IMR-90 (cell line): ENCODE data around the gene C1QTNF5. TPM values are rescaled to one million over a fixed set of nuclear protein-coding genes. Genes with fewer than 3 reads are reported as not detected.

Experiments used
- ATAC-seq: fragments of 200-7000 bp; cut with Tn5 transposase; 2 replicates; pipeline ENCODE4 v1.9.1; 2020; ENCODE audit warnings: low read depth, mild to moderate bottlenecking, moderate library complexity
- BruUV-seq: library from RNA; stranded (reverse); fragments of 400-500 nt; replicated peaks from 2 replicates; lab custom pipeline; 2021; lab: Mats Ljungman, UMichigan
- CTCF ChIA-PET: fragments of 300-600 bp; formaldehyde crosslinking; extraction: SDS; loops from one replicate; lab custom pipeline; 2021; ENCODE audit warnings: antibody characterized with exemption; lab: Yijun Ruan, JAX
- POLR2A ChIA-PET: fragments of 300-600 bp; sonication (Branson Sonifier 250); formaldehyde crosslinking; loops from one replicate; lab custom pipeline; 2022; ENCODE audit warnings: antibody characterized with exemption; ENCODE audit not compliant: unreplicated experiment; lab: Charles Lee
- DNase-seq: peaks from one replicate; pipeline ENCODE4 v3.0.0; 2013
- H2AFZ ChIP-seq: replicated peaks from 2 replicates; pipeline ENCODE3; 2013; ENCODE audit warnings: low read length, mild to moderate bottlenecking; ENCODE audit not compliant: poor library complexity
- H2AK5ac ChIP-seq: 2 replicates; pipeline ENCODE4 v1.6.1; 2013; ENCODE audit warnings: low read depth, low read length, inconsistent platforms
- H2AK9ac ChIP-seq: replicated peaks from 2 replicates; pipeline ENCODE3; 2013; ENCODE audit warnings: mild to moderate bottlenecking, low read depth, low read length, moderate library complexity; ENCODE audit not compliant: poor library complexity
- H2BK120ac ChIP-seq: 2 replicates; pipeline ENCODE4 v1.6.1; 2013; ENCODE audit warnings: low read depth, low read length, inconsistent platforms
- H2BK15ac ChIP-seq: 3 replicates; pipeline ENCODE4 v1.6.1; 2013; ENCODE audit warnings: low read depth, low read length, inconsistent platforms
- H2BK20ac ChIP-seq: 2 replicates; pipeline ENCODE4 v1.6.1; 2013; ENCODE audit warnings: low read depth, mild to moderate bottlenecking, inconsistent platforms, low read length, moderate library complexity
- H2BK5ac ChIP-seq: 2 replicates; pipeline ENCODE4 v1.6.1; 2013; ENCODE audit warnings: mild to moderate bottlenecking, low read depth, low read length, inconsistent platforms; ENCODE audit not compliant: poor library complexity, severe bottlenecking
- H3K14ac ChIP-seq: replicated peaks from 2 replicates; pipeline ENCODE4 v1.6.1; 2013; ENCODE audit warnings: low read depth, low read length, inconsistent platforms
- H3K18ac ChIP-seq: 2 replicates; pipeline ENCODE4 v1.6.1; 2013; ENCODE audit warnings: low read depth, low read length, control low read depth
- H3K23ac ChIP-seq: 2 replicates; pipeline ENCODE4 v1.6.1; 2013; ENCODE audit warnings: low read depth, low read length, inconsistent platforms
- H3K27ac ChIP-seq: 2 replicates; pipeline ENCODE4 v1.5.1; 2013; ENCODE audit warnings: mild to moderate bottlenecking, control low read depth, low read length; ENCODE audit not compliant: insufficient read depth
- H3K27me3 ChIP-seq: 2 replicates; pipeline ENCODE4 v1.6.1; 2013; ENCODE audit warnings: low read length; ENCODE audit not compliant: control insufficient read depth, insufficient read depth
- H3K36me3 ChIP-seq: 2 replicates; pipeline ENCODE4 v1.6.1; 2013; ENCODE audit warnings: low read length, mixed read lengths; ENCODE audit not compliant: control insufficient read depth, insufficient read depth
- H3K4ac ChIP-seq: 2 replicates; pipeline ENCODE4 v1.6.1; 2013; ENCODE audit warnings: low read depth, low read length, inconsistent platforms
- H3K4me1 ChIP-seq: 2 replicates; pipeline ENCODE4 v1.6.1; 2013; ENCODE audit warnings: low read length, mixed read lengths; ENCODE audit not compliant: control insufficient read depth, insufficient read depth
- H3K4me2 ChIP-seq: 2 replicates; pipeline ENCODE4 v1.6.1; 2013; ENCODE audit warnings: low read depth, mild to moderate bottlenecking, control low read depth, low read length, moderate library complexity
- H3K4me3 ChIP-seq: 2 replicates; pipeline ENCODE4 v1.5.1; 2013; ENCODE audit warnings: low read depth, mild to moderate bottlenecking, control low read depth, low read length, moderate library complexity; ENCODE audit not compliant: insufficient read depth
- H3K56ac ChIP-seq: 2 replicates; pipeline ENCODE4 v1.6.1; 2013; ENCODE audit warnings: low read length, inconsistent platforms; ENCODE audit not compliant: insufficient read depth; ENCODE audit errors: extremely low read depth
- H3K79me1 ChIP-seq, 2 experiments: 2 replicates each; pipeline ENCODE4 v1.6.1; 2013; ENCODE audit warnings: low read length in 2 of 2, inconsistent platforms in 1 of 2, low read depth in 1 of 2
- H3K9ac ChIP-seq: 2 replicates; pipeline ENCODE4 v1.6.1; 2013; ENCODE audit warnings: low read depth, low read length, control low read depth
- H3K9me1 ChIP-seq: 2 replicates; pipeline ENCODE4 v1.6.1; 2013; ENCODE audit warnings: low read length, inconsistent platforms; ENCODE audit not compliant: insufficient read depth
- H3K9me3 ChIP-seq: 2 replicates; pipeline ENCODE4 v1.6.1; 2013; ENCODE audit warnings: low read length; ENCODE audit not compliant: control insufficient read depth, insufficient read depth
- H4K20me1 ChIP-seq: 2 replicates; pipeline ENCODE4 v1.6.1; 2013; ENCODE audit warnings: low read length, inconsistent platforms; ENCODE audit not compliant: insufficient read depth
- H4K5ac ChIP-seq: 2 replicates; pipeline ENCODE4 v1.6.1; 2013; ENCODE audit warnings: mild to moderate bottlenecking, low read depth, low read length, control low read depth
- H4K8ac ChIP-seq, 2 experiments: 2 replicates each; pipeline ENCODE4 v1.6.1; 2013; ENCODE audit warnings: low read depth in 2 of 2, low read length in 2 of 2, control low read depth in 1 of 2, inconsistent platforms in 1 of 2
- H4K91ac ChIP-seq: 2 replicates; pipeline ENCODE4 v1.6.1; 2013; ENCODE audit warnings: low read depth, low read length, inconsistent platforms; ENCODE audit not compliant: insufficient read depth
- BHLHE40 ChIP-seq: fragments of 150-350 bp; IDR thresholded peaks from 2 replicates; pipeline ENCODE4 v1.6.1; 2016; ENCODE audit warnings: mild to moderate bottlenecking, low read depth, low read length
- CEBPB ChIP-seq: IDR thresholded peaks from 2 replicates; pipeline ENCODE4 v1.6.1; 2012; ENCODE audit warnings: low read depth, low read length, improper control_type of control experiment
- CHD1 ChIP-seq: IDR thresholded peaks from 2 replicates; pipeline ENCODE4 v1.6.1; 2012; ENCODE audit warnings: low read depth, low read length, improper control_type of control experiment
- CTCF ChIP-seq: conservative IDR thresholded peaks from 2 replicates; pipeline ENCODE4 v1.5.1; 2012; ENCODE audit warnings: mild to moderate bottlenecking, low read depth, low read length, improper control_type of control experiment
- ELK1 ChIP-seq: fragments of 150-350 bp; IDR thresholded peaks from 2 replicates; pipeline ENCODE4 v1.6.1; 2016; ENCODE audit warnings: low read depth, mild to moderate bottlenecking, low read length, moderate library complexity, borderline replicate concordance
- FOS ChIP-seq: fragments of 150-350 bp; IDR thresholded peaks from 2 replicates; pipeline ENCODE4 v1.6.1; 2016; ENCODE audit warnings: low read depth, low read length
- MAFK ChIP-seq: IDR thresholded peaks from 2 replicates; pipeline ENCODE4 v1.6.1; 2012; ENCODE audit warnings: low read depth, low read length, improper control_type of control experiment
- MXI1 ChIP-seq: IDR thresholded peaks from 2 replicates; pipeline ENCODE4 v1.6.1; 2012; ENCODE audit warnings: low read depth, mild to moderate bottlenecking, low read length, moderate library complexity, borderline replicate concordance
- NFE2L2 ChIP-seq: fragments of 150-350 bp; IDR thresholded peaks from 2 replicates; pipeline ENCODE4 v1.6.1; 2016; ENCODE audit warnings: low read depth, mild to moderate bottlenecking, low read length
- POLR2A ChIP-seq: IDR thresholded peaks from 2 replicates; pipeline ENCODE4 v1.6.1; 2012; ENCODE audit warnings: mild to moderate bottlenecking, low read depth, low read length
- RAD21 ChIP-seq: IDR thresholded peaks from 2 replicates; pipeline ENCODE4 v1.6.1; 2012; ENCODE audit warnings: low read length, improper control_type of control experiment
- RCOR1 ChIP-seq: IDR thresholded peaks from 2 replicates; pipeline ENCODE4 v1.6.1; 2012; ENCODE audit warnings: mild to moderate bottlenecking, low read length, improper control_type of control experiment; ENCODE audit not compliant: insufficient replicate concordance
- RFX5 ChIP-seq: IDR thresholded peaks from 2 replicates; pipeline ENCODE4 v1.8.0; 2012; ENCODE audit warnings: low read depth, mild to moderate bottlenecking, low read length, moderate library complexity
- SMC3 ChIP-seq: fragments of 150-350 bp; IDR thresholded peaks from 2 replicates; pipeline ENCODE4 v1.6.1; 2016; ENCODE audit warnings: low read depth, mild to moderate bottlenecking, antibody characterized with exemption, low read length, moderate library complexity
- USF2 ChIP-seq: fragments of 150-350 bp; IDR thresholded peaks from 2 replicates; pipeline ENCODE4 v1.6.1; 2017; ENCODE audit warnings: mild to moderate bottlenecking, antibody characterized with exemption, low read length, low read depth
- whole genome bisulfite sequencing, 2 experiments: methylation state at CpG; one replicate each; pipeline versions ENCODE4 v1.1.5 to v1.1.7; 2013; ENCODE audit warnings: missing lambda C conversion rate in 2 of 2; ENCODE audit not compliant: insufficient read length in 1 of 2; ENCODE audit errors: extremely low coverage in 2 of 2; 5-methylcytosine and 5-hydroxymethylcytosine counted together
- dilution Hi-C: fragments of 300-500 bp; cut with HindIII; formaldehyde crosslinking; loops from one replicate; pipeline ENCODE4 v1.14.3; 2018; ENCODE audit warnings: low sequenced_read_pairs; ENCODE audit not compliant: unreplicated experiment
- in situ Hi-C: fragments of 300-500 bp; cut with MboI; formaldehyde crosslinking; loops from 3 replicates; pipeline ENCODE4 v1.14.3; 2019; ENCODE audit warnings: low sequenced_read_pairs, inconsistent platforms, mixed read lengths
- intact Hi-C: fragments of 100-400 bp; cut with micrococcal nuclease; formaldehyde crosslinking; loops from 2 replicates; pipeline ENCODE4 v1.10.0; 2022
- polyA plus RNA-seq, 3 experiments: library from polyadenylated mRNA; depleted of rRNA; stranded (reverse); fragments of >200 nt; gene quantifications; 2 replicates each; pipeline ENCODE4 v1.2.3, GENCODE V29; 2012; ENCODE audit warnings: low replicate concordance in 1 of 3
- total RNA-seq: library from RNA; depleted of rRNA; stranded (reverse); fragments of >200 nt; gene quantifications from 2 replicates; pipeline ENCODE4 v1.2.3, GENCODE V29; 2012

C1QTNF5 gene
- total and polyA plus RNA-seq, 2 of the 4 experiments (the other 2 are of a cell fraction), result 2.0 to 5.4 TPM

- H2AK9ac ChIP-seq, result peak overlapping the region; percentile 83
- H4K91ac ChIP-seq, result peak overlapping the region; percentile 91
- peaks cover 6% of the 10 kb centered on the region for H3K36me3 ChIP-seq
- H3K18ac ChIP-seq, result peak overlapping the region; percentile 30
- CTCF ChIA-PET, result interaction anchor here (0.6 to 1.1 kb wide), 2 partner anchors 19 to 21 kb away, joined by 3 read pairs; no protein-coding TSS in a partner anchor
- peak overlapping the region; percentile 72 for H3K23ac ChIP-seq
- intact Hi-C loops (no loop called here), in situ Hi-C loops (no loop called here), dilution Hi-C loops (no loop called here)
- peak overlapping the region; percentile 6; the same call in 1 of the 2 replicates for H3K9ac ChIP-seq
- H2BK20ac ChIP-seq, result peak overlapping the region; percentile 86
- ATAC-seq (no peak), DNase-seq (no peak)
- peaks cover 19% of the 10 kb centered on the region for H4K20me1 ChIP-seq
- H4K5ac ChIP-seq, result peak overlapping the region; percentile 61
- H2BK5ac ChIP-seq, result peak overlapping the region; percentile 69
- H2BK120ac ChIP-seq, result peak overlapping the region; percentile 92
- H3K4ac ChIP-seq, result peak overlapping the region; percentile 86
- H3K56ac ChIP-seq, result peak overlapping the region; percentile 47; the same call in 1 of the 2 replicates
- H3K9me1 ChIP-seq, result peaks cover 24% of the 10 kb centered on the region
- WGBS, 2 experiments, result 100% methylated on average over 1 of the region's 8 CpGs; no CpG with 5 or more reads in 1 of the 2 experiments
- H2BK15ac ChIP-seq, result peak overlapping the region; percentile 78; the same call in 2 of the 3 replicates
- H3K14ac ChIP-seq, result peak overlapping the region; percentile 87
- no TSS peak for BruUV-seq
- peaks cover 49% of the 10 kb centered on the region for H3K4me1 ChIP-seq
- no peaks in the 10 kb centered on the region for H3K27me3 ChIP-seq
- POLR2A ChIA-PET, result interaction anchor here (0.5 to 1.0 kb wide), 2 partner anchors 18 to 67 kb away, joined by 3 to 12 read pairs; no protein-coding TSS in a partner anchor
- peak overlapping the region; percentile 23 to 77 for H4K8ac ChIP-seq
- H3K27ac ChIP-seq, result peak overlapping the region; percentile 38
- peak overlapping the region; percentile 74 for H2AK5ac ChIP-seq
- no peak overlapping the region for H3K4me2 ChIP-seq
- no peaks in the 10 kb centered on the region for H3K9me3 ChIP-seq
- H2AFZ ChIP-seq, result peak overlapping the region; percentile 90
- H3K79me1 ChIP-seq, result peaks cover 11 to 55% of the 10 kb centered on the region in 2 experiments; a peak in 3 of 4 replicates
- no peak overlapping the region for H3K4me3 ChIP-seq
- TF ChIP-seq RCOR1, result no peak
- TF ChIP-seq CTCF, result no peak
- TF ChIP-seq POLR2A, result no peak
- no peak for TF ChIP-seq ELK1
- TF ChIP-seq FOS, result no peak
- no peak for TF ChIP-seq MAFK
- TF ChIP-seq BHLHE40, result no peak
- TF ChIP-seq RAD21, result no peak
- TF ChIP-seq MXI1, result no peak
- no peak for TF ChIP-seq NFE2L2
- no peak for TF ChIP-seq CHD1
- TF ChIP-seq SMC3, result no peak
- no peak for TF ChIP-seq USF2
- no peak for TF ChIP-seq CEBPB
- TF ChIP-seq RFX5, result no peak
Observed at GRCh38 chr11:119319136-119319699, 21.5 kb downstream of the C1QTNF5 start.
